Activated CD4-positive, alpha-beta T cell treated with anti-CD3 and anti-CD28 coated beads for 1 hour (primary cell): ENCODE results near the gene SORCS2.

ENCODE experiments used
- DNase-seq: peaks from one replicate; pipeline ENCODE4 v3.0.0-alpha.2; 2020

The SORCS2 gene

GRCh38 chr4:7649741-7650531, 457.6 kb downstream of the SORCS2 start:
- no peak for DNase-seq

- no peak for DNase-seq
Measured at GRCh38 chr4:7650606-7651385, 458.5 kb downstream of the SORCS2 start.

GRCh38 chr4:7651461-7651921, 459.2 kb downstream of the SORCS2 start:
- no peak for DNase-seq

GRCh38 chr4:7652006-7652405, 459.7 kb downstream of the SORCS2 start:
- no peak for DNase-seq

- DNase-seq, result no peak
Measured at GRCh38 chr4:7652451-7652881, 460.1 kb downstream of the SORCS2 start.

GRCh38 chr4:7652906-7653305, 460.6 kb downstream of the SORCS2 start:
- no peak for DNase-seq

GRCh38 chr4:7653510-7654369, 461.4 kb downstream of the SORCS2 start:
- DNase-seq, result no peak

GRCh38 chr4:7654550-7655445, 462.5 kb downstream of the SORCS2 start:
- DNase-seq, result no peak

GRCh38 chr4:7655511-7656243, 463.3 kb downstream of the SORCS2 start:
- no peak for DNase-seq

- no peak for DNase-seq
Measured at GRCh38 chr4:7656244-7656800, 464.0 kb downstream of the SORCS2 start.

GRCh38 chr4:7657545-7658297, 465.4 kb downstream of the SORCS2 start:
- DNase-seq, result no peak

GRCh38 chr4:7658341-7659204, 466.2 kb downstream of the SORCS2 start:
- no peak for DNase-seq

GRCh38 chr4:7659429-7660175, 467.3 kb downstream of the SORCS2 start:
- no peak for DNase-seq

- no peak for DNase-seq
Measured at GRCh38 chr4:7660176-7661039, 468.1 kb downstream of the SORCS2 start.

- DNase-seq, result no peak
Measured at GRCh38 chr4:7661066-7661748, 468.9 kb downstream of the SORCS2 start.

- no peak for DNase-seq
Measured at GRCh38 chr4:7661846-7662506, 469.6 kb downstream of the SORCS2 start.
